ENCODE measurements around the gene CWC25. TPM values are rescaled to one million over a fixed set of nuclear protein-coding genes. Genes with fewer than 3 reads are reported as not detected.

The CWC25 gene
- total and polyA plus RNA-seq, 2 of the 13 experiments (the other 11 are each of a cell fraction or from before 2014, with no cell fraction given): 15.6 to 22.7 TPM

- TF ChIP-seq, protein P1, sequence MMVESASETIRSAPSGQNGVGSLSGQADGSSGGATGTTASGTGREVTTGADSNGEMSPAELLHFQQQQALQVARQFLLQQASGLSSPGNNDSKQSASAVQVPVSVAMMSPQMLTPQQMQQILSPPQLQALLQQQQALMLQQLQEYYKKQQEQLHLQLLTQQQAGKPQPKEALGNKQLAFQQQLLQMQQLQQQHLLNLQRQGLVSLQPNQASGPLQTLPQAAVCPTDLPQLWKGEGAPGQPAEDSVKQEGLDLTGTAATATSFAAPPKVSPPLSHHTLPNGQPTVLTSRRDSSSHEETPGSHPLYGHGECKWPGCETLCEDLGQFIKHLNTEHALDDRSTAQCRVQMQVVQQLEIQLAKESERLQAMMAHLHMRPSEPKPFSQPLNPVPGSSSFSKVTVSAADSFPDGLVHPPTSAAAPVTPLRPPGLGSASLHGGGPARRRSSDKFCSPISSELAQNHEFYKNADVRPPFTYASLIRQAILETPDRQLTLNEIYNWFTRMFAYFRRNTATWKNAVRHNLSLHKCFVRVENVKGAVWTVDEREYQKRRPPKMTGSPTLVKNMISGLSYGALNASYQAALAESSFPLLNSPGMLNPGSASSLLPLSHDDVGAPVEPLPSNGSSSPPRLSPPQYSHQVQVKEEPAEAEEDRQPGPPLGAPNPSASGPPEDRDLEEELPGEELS (CRISPR knock-in tag; IDR thresholded peaks at IDR 0.05): peak; percentile 25; the same call in 1 of the 2 replicates
- TF ChIP-seq PAWR (CRISPR knock-in tag; IDR thresholded peaks at IDR 0.05; ENCODE audit: borderline replicate concordance): no peak
- no peak for TF ChIP-seq MED1 (CRISPR knock-in tag; IDR thresholded peaks at IDR 0.05)
- no peak for TF ChIP-seq ZNF468 (CRISPR knock-in tag; IDR thresholded peaks at IDR 0.05)
- no peak; the same call in 1 of the 2 replicates for TF ChIP-seq IRX3 (CRISPR knock-in tag; IDR thresholded peaks at IDR 0.05; ENCODE audit: borderline replicate concordance, low read depth)
- no peak for TF ChIP-seq ZNF234 (CRISPR knock-in tag; conservative IDR thresholded peaks at IDR 0.05)
- TF ChIP-seq, protein P2, sequence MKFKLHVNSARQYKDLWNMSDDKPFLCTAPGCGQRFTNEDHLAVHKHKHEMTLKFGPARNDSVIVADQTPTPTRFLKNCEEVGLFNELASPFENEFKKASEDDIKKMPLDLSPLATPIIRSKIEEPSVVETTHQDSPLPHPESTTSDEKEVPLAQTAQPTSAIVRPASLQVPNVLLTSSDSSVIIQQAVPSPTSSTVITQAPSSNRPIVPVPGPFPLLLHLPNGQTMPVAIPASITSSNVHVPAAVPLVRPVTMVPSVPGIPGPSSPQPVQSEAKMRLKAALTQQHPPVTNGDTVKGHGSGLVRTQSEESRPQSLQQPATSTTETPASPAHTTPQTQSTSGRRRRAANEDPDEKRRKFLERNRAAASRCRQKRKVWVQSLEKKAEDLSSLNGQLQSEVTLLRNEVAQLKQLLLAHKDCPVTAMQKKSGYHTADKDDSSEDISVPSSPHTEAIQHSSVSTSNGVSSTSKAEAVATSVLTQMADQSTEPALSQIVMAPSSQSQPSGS (CRISPR knock-in tag; IDR thresholded peaks at IDR 0.05): no peak
- no peak for TF ChIP-seq RFX3 (CRISPR knock-in tag; IDR thresholded peaks at IDR 0.05)
- no peak for TF ChIP-seq ZSCAN20 (CRISPR knock-in tag; IDR thresholded peaks at IDR 0.05; ENCODE audit: borderline replicate concordance)
- TF ChIP-seq ZBTB7A (CRISPR knock-in tag; IDR thresholded peaks at IDR 0.05): no peak
- no peak for TF ChIP-seq NFYC (CRISPR knock-in tag; IDR thresholded peaks at IDR 0.05)
- TF ChIP-seq NRL (CRISPR knock-in tag; IDR thresholded peaks at IDR 0.05; ENCODE audit: borderline replicate concordance): peak; percentile 87; the same call in 1 of the 2 replicates
- TF ChIP-seq, protein P3, sequence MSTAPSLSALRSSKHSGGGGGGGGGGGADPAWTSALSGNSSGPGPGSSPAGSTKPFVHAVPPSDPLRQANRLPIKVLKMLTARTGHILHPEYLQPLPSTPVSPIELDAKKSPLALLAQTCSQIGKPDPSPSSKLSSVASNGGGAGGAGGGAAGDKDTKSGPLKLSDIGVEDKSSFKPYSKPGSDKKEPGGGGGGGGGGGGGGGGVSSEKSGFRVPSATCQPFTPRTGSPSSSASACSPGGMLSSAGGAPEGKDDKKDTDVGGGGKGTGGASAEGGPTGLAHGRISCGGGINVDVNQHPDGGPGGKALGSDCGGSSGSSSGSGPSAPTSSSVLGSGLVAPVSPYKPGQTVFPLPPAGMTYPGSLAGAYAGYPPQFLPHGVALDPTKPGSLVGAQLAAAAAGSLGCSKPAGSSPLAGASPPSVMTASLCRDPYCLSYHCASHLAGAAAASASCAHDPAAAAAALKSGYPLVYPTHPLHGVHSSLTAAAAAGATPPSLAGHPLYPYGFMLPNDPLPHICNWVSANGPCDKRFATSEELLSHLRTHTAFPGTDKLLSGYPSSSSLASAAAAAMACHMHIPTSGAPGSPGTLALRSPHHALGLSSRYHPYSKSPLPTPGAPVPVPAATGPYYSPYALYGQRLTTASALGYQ (CRISPR knock-in tag; IDR thresholded peaks at IDR 0.05): no peak
- TF ChIP-seq KMT2A (CRISPR knock-in tag; IDR thresholded peaks at IDR 0.05): peak; percentile 66
- TF ChIP-seq ZNF431 (CRISPR knock-in tag; IDR thresholded peaks at IDR 0.05; ENCODE audit: borderline replicate concordance, low read depth): peak; percentile 65
- peak; percentile 92 for TF ChIP-seq ZNF619 (CRISPR knock-in tag; IDR thresholded peaks at IDR 0.05)
- peak; percentile 86 for TF ChIP-seq HES4 (CRISPR knock-in tag; IDR thresholded peaks at IDR 0.05; ENCODE audit: borderline replicate concordance)
- TF ChIP-seq RNF2 (conservative IDR thresholded peaks at IDR 0.05; ENCODE audit: low read depth): no peak
- peak; percentile 65 for TF ChIP-seq HNRNPK (IDR thresholded peaks at IDR 0.05; ENCODE audit: low read depth, low read length, poor library complexity, severe bottlenecking)
- TF ChIP-seq REXO4 (CRISPR knock-in tag; IDR thresholded peaks at IDR 0.05; ENCODE audit: borderline replicate concordance): no peak
- TF ChIP-seq, protein P4, sequence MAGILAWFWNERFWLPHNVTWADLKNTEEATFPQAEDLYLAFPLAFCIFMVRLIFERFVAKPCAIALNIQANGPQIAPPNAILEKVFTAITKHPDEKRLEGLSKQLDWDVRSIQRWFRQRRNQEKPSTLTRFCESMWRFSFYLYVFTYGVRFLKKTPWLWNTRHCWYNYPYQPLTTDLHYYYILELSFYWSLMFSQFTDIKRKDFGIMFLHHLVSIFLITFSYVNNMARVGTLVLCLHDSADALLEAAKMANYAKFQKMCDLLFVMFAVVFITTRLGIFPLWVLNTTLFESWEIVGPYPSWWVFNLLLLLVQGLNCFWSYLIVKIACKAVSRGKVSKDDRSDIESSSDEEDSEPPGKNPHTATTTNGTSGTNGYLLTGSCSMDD (CRISPR knock-in tag; IDR thresholded peaks at IDR 0.05): no peak
- peak; percentile 34; the same call in 1 of the 2 replicates for TF ChIP-seq ZNF792 (CRISPR knock-in tag; IDR thresholded peaks at IDR 0.05)
- peak; percentile 74; the same call in 1 of the 2 replicates for TF ChIP-seq ZNF674 (CRISPR knock-in tag; IDR thresholded peaks at IDR 0.05; ENCODE audit: low read depth)
- TF ChIP-seq SNAPC2 (CRISPR knock-in tag; IDR thresholded peaks at IDR 0.05): no peak
These were observed 26.3 kb downstream of the CWC25 start (continued) for GRCh38 chr17:38798614-38799500.

All from HepG2 (cell line).